ENCODE data around the gene STARD7.

- TF ChIP-seq CEBPZ (IDR thresholded peaks at IDR 0.05; ENCODE audit: low read depth, low read length), result no peak
- no peak for TF ChIP-seq MAX (IDR thresholded peaks at IDR 0.05; ENCODE audit: low read depth, low read length)
- TF ChIP-seq EGR1 (IDR thresholded peaks at IDR 0.05; ENCODE audit: borderline replicate concordance in 1 of 2, low read depth in 2 of 2, low read length in 2 of 2), result no peak
- no peak for TF ChIP-seq ZNF274 (IDR thresholded peaks at IDR 0.05; ENCODE audit: insufficient read depth, insufficient read length)
- no peak for TF ChIP-seq HCFC1 (IDR thresholded peaks at IDR 0.05; ENCODE audit: low read length)
- no peak for TF ChIP-seq EZH2 (IDR thresholded peaks at IDR 0.05; ENCODE audit: borderline replicate concordance, control insufficient read depth, low read depth, low read length)
Measured at GRCh38 chr2:96240341-96241038, 31.9 kb upstream of the STARD7 start.

All from GM12878 (cell line).